Measurements from ENCODE around the gene XKR8. TPM values are rescaled to one million over a fixed set of nuclear protein-coding genes. Genes with fewer than 3 reads are reported as not detected.
"Not testable (repeated sequence)": the region's sequence is repeated elsewhere in the genome, so short reads cannot be mapped to it uniquely, and the experiment has no call there.

XKR8 gene
- total and polyA plus RNA-seq, 10 donors: 4.2 to 17.4 (median 8.1) TPM

DNA sequence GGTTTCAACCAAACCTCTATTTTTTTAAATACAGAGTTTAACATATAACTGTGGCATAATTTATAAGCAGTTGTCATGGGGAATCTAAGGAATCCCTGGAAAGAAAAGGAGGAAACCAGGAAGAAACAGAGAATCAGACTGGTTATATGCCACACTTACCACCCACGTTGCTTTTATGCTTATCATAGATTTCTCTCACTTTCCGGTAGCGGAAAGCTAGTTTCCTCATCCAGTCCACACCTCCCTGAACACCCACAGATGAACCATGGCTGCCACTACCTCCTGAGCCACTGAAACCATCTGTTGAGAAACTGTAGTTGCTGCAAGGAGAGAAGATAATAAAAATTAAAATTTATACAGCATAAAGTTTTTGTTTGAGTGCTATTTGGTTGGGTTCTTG lies 33.5 kb downstream of the XKR8 start:
- intact Hi-C loops (cut with DNase I; ENCODE audit: low total_unique reads): no loop called here
- WGBS, 5 donors: 49 to 70% (median 54%) methylated on average over 3 of the region's 3 CpGs
- TF ChIP-seq POLR2AphosphoS5 (IDR thresholded peaks at IDR 0.05): no peak
- TF ChIP-seq, protein P1, sequence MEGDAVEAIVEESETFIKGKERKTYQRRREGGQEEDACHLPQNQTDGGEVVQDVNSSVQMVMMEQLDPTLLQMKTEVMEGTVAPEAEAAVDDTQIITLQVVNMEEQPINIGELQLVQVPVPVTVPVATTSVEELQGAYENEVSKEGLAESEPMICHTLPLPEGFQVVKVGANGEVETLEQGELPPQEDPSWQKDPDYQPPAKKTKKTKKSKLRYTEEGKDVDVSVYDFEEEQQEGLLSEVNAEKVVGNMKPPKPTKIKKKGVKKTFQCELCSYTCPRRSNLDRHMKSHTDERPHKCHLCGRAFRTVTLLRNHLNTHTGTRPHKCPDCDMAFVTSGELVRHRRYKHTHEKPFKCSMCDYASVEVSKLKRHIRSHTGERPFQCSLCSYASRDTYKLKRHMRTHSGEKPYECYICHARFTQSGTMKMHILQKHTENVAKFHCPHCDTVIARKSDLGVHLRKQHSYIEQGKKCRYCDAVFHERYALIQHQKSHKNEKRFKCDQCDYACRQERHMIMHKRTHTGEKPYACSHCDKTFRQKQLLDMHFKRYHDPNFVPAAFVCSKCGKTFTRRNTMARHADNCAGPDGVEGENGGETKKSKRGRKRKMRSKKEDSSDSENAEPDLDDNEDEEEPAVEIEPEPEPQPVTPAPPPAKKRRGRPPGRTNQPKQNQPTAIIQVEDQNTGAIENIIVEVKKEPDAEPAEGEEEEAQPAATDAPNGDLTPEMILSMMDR (IDR thresholded peaks at IDR 0.05 in 8 of 11, conservative IDR thresholded peaks at IDR 0.05 in 3 of 11): no peak
- no peak for TF ChIP-seq POLR2A (IDR thresholded peaks at IDR 0.05)
- Histone ChIP-seq H3K27ac (peak overlapping the region; percentile 45 to 76 (median 58)), H3K4me3 (no peak overlapping the region), H3K36me3 (peaks cover 6 to 99% (median 66%) of the 10 kb centered on the region in 6 donors), H3K9me3 (no peaks in the 10 kb centered on the region), H3K4me1 (peaks cover 10 to 36% (median 26%) of the 10 kb centered on the region in 6 donors), H3K27me3 (replicated peaks in 1 of 7) (no peaks in the 10 kb centered on the region)
- DNase-seq: no peak

DNA sequence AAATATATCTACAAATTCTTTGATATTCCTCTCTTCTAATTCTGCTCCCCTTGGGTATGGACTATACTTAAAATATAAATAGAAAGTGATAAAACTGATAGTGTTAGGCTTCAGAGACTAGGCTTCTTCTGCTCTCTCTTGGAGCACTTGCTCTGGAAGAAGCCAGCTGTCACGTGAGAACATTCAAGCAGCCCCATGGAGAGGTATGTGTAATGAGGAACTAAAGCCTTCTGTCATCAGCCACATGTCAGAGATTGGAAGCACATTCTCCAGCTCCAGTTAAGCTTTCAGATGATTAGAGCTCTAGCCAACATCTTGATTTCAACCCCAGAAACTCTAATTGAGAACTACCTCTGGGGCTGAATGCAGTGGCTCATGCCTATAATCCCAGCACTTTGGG lies 34.3 kb downstream of the XKR8 start:
- intact Hi-C loops (cut with DNase I; ENCODE audit: low total_unique reads): no loop called here
- TF ChIP-seq POLR2AphosphoS5 (IDR thresholded peaks at IDR 0.05) (no peak), POLR2A (IDR thresholded peaks at IDR 0.05) (no peak)
- TF ChIP-seq, protein P1 (IDR thresholded peaks at IDR 0.05 in 8 of 11, conservative IDR thresholded peaks at IDR 0.05 in 3 of 11): no peak
- H3K9me3 ChIP-seq: no peaks in the 10 kb centered on the region
- no peaks in the 10 kb centered on the region for H3K27me3 ChIP-seq (replicated peaks in 1 of 7)
- DNase-seq: no peak
- H3K4me3 ChIP-seq: no peak overlapping the region
- H3K27ac ChIP-seq: peak overlapping the region in 5 of 8 donors; percentile 45 to 76 (median 69)
- whole genome bisulfite sequencing, 5 donors: 42 to 58% (median 48%) methylated on average over 1 of the region's 1 CpG
- H3K36me3 ChIP-seq: peaks cover 1 to 99% (median 66%) of the 10 kb centered on the region in 6 donors
- H3K4me1 ChIP-seq: peaks cover 10 to 36% (median 26%) of the 10 kb centered on the region in 6 donors

DNA sequence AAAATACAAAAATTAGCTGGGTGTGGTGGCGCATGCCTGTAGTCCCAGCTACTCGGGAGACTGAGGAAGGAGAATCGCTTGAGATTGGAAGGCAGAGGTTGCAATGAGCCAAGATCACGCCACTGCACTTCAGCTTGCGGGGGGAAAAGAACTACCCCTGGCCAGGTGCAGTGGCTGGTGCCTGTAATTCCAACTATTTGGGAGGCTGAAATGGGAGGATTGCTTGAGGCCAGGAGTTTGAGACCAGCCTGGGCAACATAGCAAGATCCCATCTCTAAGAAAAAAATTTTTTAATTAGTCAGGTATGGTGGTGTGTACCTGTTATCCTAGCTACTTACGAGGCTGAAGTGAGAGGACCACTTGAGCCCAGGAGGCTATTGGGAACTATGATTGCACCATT lies 34.8 kb downstream of the XKR8 start:
- H3K27me3 ChIP-seq (replicated peaks in 1 of 7); DNase-seq; H3K4me3 ChIP-seq; intact Hi-C loops (cut with DNase I; ENCODE audit: low total_unique reads); H3K9me3 ChIP-seq: not testable (repeated sequence)
- 92 to 95% (median 95%) methylated on average over 6 of the region's 6 CpGs for WGBS, 5 donors
- peak overlapping the region in 3 of 8 donors; percentile 64 to 76 (median 73) for H3K27ac ChIP-seq
- peaks cover 0 to 99% (median 66%) of the 10 kb centered on the region in 6 donors for H3K36me3 ChIP-seq
- H3K4me1 ChIP-seq: peaks cover 10 to 36% (median 26%) of the 10 kb centered on the region in 6 donors

DNA sequence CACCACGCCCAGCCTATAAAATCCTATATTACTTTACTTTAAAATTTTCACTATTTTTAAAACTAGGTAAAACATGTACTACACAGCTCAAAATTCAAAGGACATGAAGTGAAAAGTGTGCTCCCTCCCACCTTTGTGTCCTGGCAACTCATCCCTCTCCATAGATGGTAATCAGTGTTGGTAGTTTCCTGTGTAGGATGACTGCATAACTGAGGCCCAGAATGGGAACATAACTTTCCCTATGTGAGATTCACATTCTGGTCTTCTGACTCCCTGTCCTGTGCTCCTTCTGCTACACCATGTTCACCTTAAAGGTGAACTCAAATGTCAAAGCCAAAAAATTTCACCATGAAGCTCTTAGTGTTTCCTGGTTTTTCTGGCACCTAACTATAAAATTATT lies 39.3 kb downstream of the XKR8 start:
- no peak overlapping the region for H3K27ac ChIP-seq
- H3K36me3 ChIP-seq: peaks cover 0 to 100% (median 77%) of the 10 kb centered on the region in 6 donors
- no peak for DNase-seq
- intact Hi-C loops (cut with DNase I; ENCODE audit: low total_unique reads): no loop called here
- no peaks in the 10 kb centered on the region for H3K27me3 ChIP-seq (replicated peaks in 1 of 7)
- H3K4me3 ChIP-seq: no peak overlapping the region
- H3K4me1 ChIP-seq: peaks cover 0 to 8% (median 1%) of the 10 kb centered on the region in 6 donors
- H3K9me3 ChIP-seq: no peaks in the 10 kb centered on the region
- 93 to 100% (median 98%) methylated on average over 1 of the region's 1 CpG for WGBS, 5 donors
- TF ChIP-seq, protein P1 (IDR thresholded peaks at IDR 0.05 in 8 of 11, conservative IDR thresholded peaks at IDR 0.05 in 3 of 11): no peak
- TF ChIP-seq POLR2AphosphoS5 (IDR thresholded peaks at IDR 0.05): no peak
- TF ChIP-seq POLR2A (IDR thresholded peaks at IDR 0.05): no peak

DNA sequence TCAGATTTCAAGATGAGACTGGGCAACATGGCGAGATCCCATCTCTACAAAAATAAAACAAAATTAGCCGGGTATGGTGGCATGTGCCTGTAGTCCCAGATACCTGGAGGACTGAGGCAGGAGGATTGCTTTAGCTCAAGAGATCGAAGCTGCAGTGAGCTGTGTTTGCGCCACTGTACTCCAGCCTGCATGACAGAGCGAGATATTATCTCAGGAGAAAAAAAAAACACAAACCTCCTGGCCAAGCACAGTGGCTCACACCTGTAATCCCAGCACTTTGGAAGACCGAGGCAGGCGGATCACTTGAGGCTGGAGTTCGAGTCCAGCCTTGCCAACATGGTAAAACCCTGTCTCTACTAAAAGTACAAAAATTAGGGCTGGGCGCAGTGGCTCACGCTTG lies 42.8 kb downstream of the XKR8 start:
- TF ChIP-seq POLR2AphosphoS5 (IDR thresholded peaks at IDR 0.05) (no peak), POLR2A (IDR thresholded peaks at IDR 0.05) (no peak)
- TF ChIP-seq, protein P1 (IDR thresholded peaks at IDR 0.05 in 8 of 11, conservative IDR thresholded peaks at IDR 0.05 in 3 of 11): no peak
- Histone ChIP-seq H3K9me3 (no peaks in the 10 kb centered on the region), H3K27me3 (replicated peaks in 1 of 7) (no peaks in the 10 kb centered on the region), H3K27ac (no peak overlapping the region), H3K4me1 (no peaks in the 10 kb centered on the region), H3K4me3 (no peak overlapping the region), H3K36me3 (peaks cover 0 to 98% (median 62%) of the 10 kb centered on the region in 6 donors)
- DNase-seq: no peak
- WGBS, 5 donors: 93 to 98% (median 98%) methylated on average over 10 of the region's 10 CpGs
- intact Hi-C loops (cut with DNase I; ENCODE audit: low total_unique reads): no loop called here

DNA sequence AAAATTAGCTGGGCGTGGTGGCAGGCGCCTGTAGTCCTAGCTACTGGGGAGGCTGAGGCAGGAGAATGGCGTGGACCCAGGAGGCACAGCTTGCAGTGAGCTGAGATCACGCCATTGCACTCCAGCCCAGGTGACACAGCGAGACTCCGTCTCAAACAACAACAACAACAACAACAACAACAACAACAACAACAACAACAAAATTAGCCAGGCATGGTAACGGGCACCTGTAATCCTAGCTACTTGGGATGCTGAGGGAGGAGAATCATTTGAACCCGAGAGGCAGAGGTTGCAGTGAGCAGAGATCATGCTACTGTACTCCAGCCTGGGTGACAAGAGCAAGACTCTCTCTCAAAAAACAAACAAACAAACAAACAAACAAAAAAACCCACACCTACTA lies 43.3 kb downstream of the XKR8 start:
- H3K4me3 ChIP-seq; intact Hi-C loops (cut with DNase I; ENCODE audit: low total_unique reads); H3K4me1 ChIP-seq; H3K27me3 ChIP-seq (replicated peaks in 1 of 7); H3K9me3 ChIP-seq; DNase-seq; H3K27ac ChIP-seq: not testable (repeated sequence)
- WGBS, 5 donors: 94 to 99% (median 96%) methylated on average over 6 to 8 of the region's 8 CpGs
- H3K36me3 ChIP-seq: peaks cover 0 to 98% (median 57%) of the 10 kb centered on the region in 6 donors
